H1 (cell line): Measurements from ENCODE around the gene ARV1. TPM values are rescaled to one million over a fixed set of nuclear protein-coding genes. Genes with fewer than 3 reads are reported as not detected.

ENCODE experiments used
- CTCF ChIA-PET: fragments of 300-600 bp; sonication (Branson Sonifier 250); formaldehyde crosslinking; loops from one replicate; lab custom pipeline; 2021; ENCODE audit not compliant: partially characterized antibody; lab: Charles Lee
- POLR2A ChIA-PET: fragments of 300-600 bp; sonication (Branson Sonifier 250); formaldehyde crosslinking; loops from one replicate; lab custom pipeline; 2021; ENCODE audit warnings: inconsistent platforms; ENCODE audit not compliant: partially characterized antibody; lab: Charles Lee
- DNase-seq, 2 experiments: peaks; one replicate each; pipeline versions ENCODE4 v3.0.0 to v3.0.0-alpha.2; 2010 to 2022; ENCODE audit warnings: low spot score in 2 of 2, low read depth in 1 of 2, mixed read lengths in 1 of 2
- FAIRE-seq: peaks from 2 replicates; lab custom pipeline; 2011; peaks lifted over from hg19 to GRCh38; lab: Jason Lieb, UNC
- H2AFZ ChIP-seq: 2 replicates; pipeline ENCODE4 v1.8.1; 2012; ENCODE audit warnings: low read length, inconsistent platforms
- H2AK5ac ChIP-seq: 2 replicates; pipeline ENCODE4 v1.6.1; 2013; ENCODE audit warnings: low read depth, low read length
- H2BK120ac ChIP-seq: replicated peaks from 2 replicates; pipeline ENCODE3; 2013; ENCODE audit warnings: low read depth, low read length, inconsistent platforms
- H2BK12ac ChIP-seq: 2 replicates; pipeline ENCODE4 v1.6.1; 2013; ENCODE audit warnings: low read depth, low read length
- H2BK15ac ChIP-seq: 2 replicates; pipeline ENCODE4 v1.6.1; 2013; ENCODE audit warnings: low read length
- H2BK20ac ChIP-seq: 2 replicates; pipeline ENCODE4 v1.6.1; 2013; ENCODE audit warnings: low read length
- H2BK5ac ChIP-seq: 2 replicates; pipeline ENCODE4 v1.6.1; 2013; ENCODE audit warnings: low read depth, low read length
- H3K14ac ChIP-seq: 2 replicates; pipeline ENCODE4 v1.6.1; 2013; ENCODE audit warnings: inconsistent platforms; ENCODE audit not compliant: insufficient read length
- H3K18ac ChIP-seq: 2 replicates; pipeline ENCODE4 v1.6.1; 2013; ENCODE audit warnings: low read length; ENCODE audit errors: extremely low read depth
- H3K23ac ChIP-seq: 2 replicates; pipeline ENCODE4 v1.6.1; 2013; ENCODE audit warnings: inconsistent platforms; ENCODE audit not compliant: insufficient read length
- H3K23me2 ChIP-seq: 2 replicates; pipeline ENCODE4 v1.6.1; 2013; ENCODE audit warnings: low read depth, low read length
- H3K27ac ChIP-seq: 2 replicates; pipeline ENCODE4 v1.6.1; 2011; ENCODE audit warnings: low read depth, low read length, inconsistent platforms
- H3K27me3 ChIP-seq, 4 experiments: replicated peaks in 1 of 4; 1 replicate in 1 of 4; 2 replicates in 3 of 4; pipeline versions ENCODE4 v1.6.1 to v1.8.1; 2011 to 2013; ENCODE audit warnings: low read length in 3 of 4, mild to moderate bottlenecking in 3 of 4, inconsistent platforms in 2 of 4, mixed read lengths in 2 of 4, moderate library complexity in 1 of 4; ENCODE audit not compliant: control insufficient read depth in 3 of 4, insufficient read depth in 3 of 4; ENCODE audit errors: extremely low read depth in 1 of 4
- H3K36me3 ChIP-seq, 4 experiments: 2 replicates each; pipeline versions ENCODE4 v1.6.1 to v1.8.1; 2011 to 2013; ENCODE audit warnings: mild to moderate bottlenecking in 4 of 4, low read length in 3 of 4, moderate library complexity in 2 of 4, control low read depth in 1 of 4, inconsistent platforms in 1 of 4; ENCODE audit not compliant: insufficient read depth in 4 of 4, control insufficient read depth in 2 of 4
- H3K4ac ChIP-seq: replicated peaks from 2 replicates; pipeline ENCODE3; 2013; ENCODE audit warnings: low read length, low read depth, mixed read lengths, inconsistent platforms; ENCODE audit not compliant: insufficient read length
- H3K4me1 ChIP-seq, 4 experiments: replicated peaks in 1 of 4; 1 replicate in 1 of 4; 2 replicates in 3 of 4; pipeline versions ENCODE4 v1.6.1 to v1.8.1; 2011 to 2013; ENCODE audit warnings: low read length in 3 of 4, inconsistent platforms in 2 of 4, mixed read lengths in 1 of 4; ENCODE audit not compliant: insufficient read depth in 4 of 4, control insufficient read depth in 3 of 4
- H3K4me2 ChIP-seq, 2 experiments: 2 replicates each; pipeline versions ENCODE4 v1.6.1 to v1.8.1; 2011 to 2013; ENCODE audit warnings: low read depth in 2 of 2, low read length in 2 of 2, control low read depth in 1 of 2, inconsistent platforms in 1 of 2, mild to moderate bottlenecking in 1 of 2; ENCODE audit not compliant: insufficient read depth in 1 of 2
- H3K4me3 ChIP-seq, 4 experiments: fragments of 200-600, 300-600 bp in 1 of 4; sonication (generic), shearing (Covaris generic), sonication (Bioruptor Twin) in 1 of 4; 2 replicates each; pipeline versions ENCODE4 v1.5.1 to v1.8.1; 2011 to 2016; ENCODE audit warnings: low read length in 4 of 4, low read depth in 3 of 4, control low read depth in 2 of 4, inconsistent platforms in 2 of 4, mild to moderate bottlenecking in 2 of 4, mixed read lengths in 1 of 4, moderate library complexity in 1 of 4; ENCODE audit not compliant: insufficient read depth in 2 of 4; ENCODE audit errors: extremely low read depth in 1 of 4
- H3K56ac ChIP-seq: replicated peaks from 2 replicates; pipeline ENCODE3; 2013; ENCODE audit warnings: low read depth, mild to moderate bottlenecking, mixed read lengths, low read length, inconsistent platforms; ENCODE audit not compliant: insufficient read length
- H3K79me1 ChIP-seq: 2 replicates; pipeline ENCODE4 v1.6.1; 2013; ENCODE audit warnings: low read depth, low read length, control low read depth
- H3K79me2 ChIP-seq, 2 experiments: 2 replicates each; pipeline versions ENCODE4 v1.6.1 to v1.8.1; 2012 to 2013; ENCODE audit warnings: low read length in 2 of 2, mild to moderate bottlenecking in 2 of 2, inconsistent platforms in 1 of 2; ENCODE audit not compliant: insufficient read depth in 2 of 2, control insufficient read depth in 1 of 2
- H3K9ac ChIP-seq, 4 experiments: replicated peaks in 1 of 4; 1 replicate in 1 of 4; 2 replicates in 3 of 4; pipeline versions ENCODE4 v1.6.1 to v1.8.1; 2011 to 2013; ENCODE audit warnings: low read depth in 3 of 4, low read length in 3 of 4, control low read depth in 2 of 4, mild to moderate bottlenecking in 2 of 4, moderate library complexity in 2 of 4, inconsistent platforms in 1 of 4; ENCODE audit errors: extremely low read depth in 1 of 4
- H3K9me3 ChIP-seq, 2 experiments: 2 replicates each; pipeline versions ENCODE4 v1.6.1 to v1.8.1; 2012 to 2013; ENCODE audit warnings: mild to moderate bottlenecking in 2 of 2, moderate library complexity in 2 of 2, control low read depth in 1 of 2, inconsistent platforms in 1 of 2, low read depth in 1 of 2, low read length in 1 of 2, mixed read lengths in 1 of 2; ENCODE audit not compliant: insufficient read depth in 2 of 2
- H4K20me1 ChIP-seq, 2 experiments: replicated peaks in 1 of 2; 2 replicates each; pipeline versions ENCODE3 to v1.8.1; 2011 to 2013; ENCODE audit warnings: inconsistent platforms in 2 of 2, low read length in 2 of 2, mild to moderate bottlenecking in 1 of 2; ENCODE audit not compliant: insufficient read depth in 2 of 2, control insufficient read depth in 1 of 2
- H4K5ac ChIP-seq: 2 replicates; pipeline ENCODE4 v1.6.1; 2013; ENCODE audit warnings: low read length, low read depth, mixed read lengths, inconsistent platforms; ENCODE audit not compliant: insufficient read length
- H4K8ac ChIP-seq: 2 replicates; pipeline ENCODE4 v1.8.0; 2013; ENCODE audit warnings: mild to moderate bottlenecking, moderate library complexity, low read length, inconsistent platforms; ENCODE audit not compliant: insufficient read depth; ENCODE audit errors: extremely low read depth
- H4K91ac ChIP-seq: replicated peaks from 2 replicates; pipeline ENCODE3; 2013; ENCODE audit warnings: low read length, mixed read lengths, inconsistent platforms; ENCODE audit not compliant: insufficient read length
- CHD1 ChIP-seq: IDR thresholded peaks from 2 replicates; pipeline ENCODE4 v1.6.1; 2012; ENCODE audit warnings: low read depth, low read length, improper control_type of control experiment
- CREB1 ChIP-seq: IDR thresholded peaks from 2 replicates; pipeline ENCODE4 v1.6.1; 2012; ENCODE audit warnings: inconsistent platforms
- YY1 ChIP-seq: IDR thresholded peaks from 2 replicates; pipeline ENCODE4 v1.6.1; 2011; ENCODE audit warnings: low read depth, mild to moderate bottlenecking, low read length
- polyA plus RNA-seq, 7 experiments: library from polyadenylated mRNA; depleted of rRNA in 3 of 7; stranded (reverse) in 5 of 7; unstranded in 2 of 7; fragments of >200 nt in 5 of 7; fragments of 200-250 nt in 2 of 7; gene quantifications; 1 replicate in 5 of 7; 2 replicates in 1 of 7; 4 replicates in 1 of 7; pipeline versions ENCODE4 v1.2.1 to v1.2.3, GENCODE V29; 2011 to 2013; ENCODE audit warnings: missing spikeins in 2 of 7, mixed read lengths in 2 of 7
- total RNA-seq: library from RNA; stranded (reverse); fragmentation: NEBNext Ultra II Directional; extraction: Animal tissue kit (Norgen Biotek cat#: 25700); gene quantifications from 2 replicates; pipeline ENCODE4 v1.2.1, GENCODE V29; 2021

The ARV1 gene
- total and polyA plus RNA-seq, 2 of the 8 experiments (the other 6 are each of a cell fraction or from before 2014, with no cell fraction given): 13.1 to 13.4 TPM

DNA sequence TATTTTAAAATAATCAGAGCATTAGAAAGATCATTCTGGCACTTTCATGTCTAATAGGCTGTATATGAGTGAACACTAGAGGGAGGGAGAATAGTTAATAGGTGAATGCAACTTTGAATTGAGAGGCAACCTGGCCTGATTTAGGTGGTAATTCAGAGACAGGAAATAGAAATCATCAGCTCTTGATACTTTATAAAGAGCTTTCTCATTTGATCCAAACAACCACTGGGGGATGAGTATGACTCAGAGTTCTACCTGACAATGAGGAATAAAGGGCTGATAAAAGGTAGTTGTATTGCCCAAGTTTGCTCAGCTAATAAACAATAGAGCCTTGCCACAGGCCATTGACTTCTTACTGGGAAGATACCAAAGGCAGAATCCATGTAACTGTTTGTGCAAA is 66.4 kb downstream of the ARV1 start:
- H3K23ac ChIP-seq: no peak overlapping the region
- H2BK20ac ChIP-seq: no peak overlapping the region
- no peak overlapping the region for H2AFZ ChIP-seq
- H3K4me2 ChIP-seq: no peak overlapping the region
- peaks cover 0 to 2% (median 0%) of the 10 kb centered on the region in 4 experiments; a peak in 3 of 7 replicates for H3K4me1 ChIP-seq
- H3K18ac ChIP-seq: no peak overlapping the region
- no peaks in the 10 kb centered on the region for H3K36me3 ChIP-seq
- no peak overlapping the region for H3K14ac ChIP-seq
- FAIRE-seq: no peak
- peaks cover 0 to 1% of the 10 kb centered on the region in 2 experiments for H4K20me1 ChIP-seq
- DNase-seq: no peak
- no peak overlapping the region for H3K56ac ChIP-seq
- no peak overlapping the region for H2BK12ac ChIP-seq
- no peak overlapping the region for H3K4me3 ChIP-seq
- H3K4ac ChIP-seq: no peak overlapping the region
- CTCF ChIA-PET: interaction anchor here (0.6 to 1.7 kb wide), 4 partner anchors 23 to 201 kb away, joined by 3 to 6 read pairs (median 3); no protein-coding TSS in a partner anchor
- H2AK5ac ChIP-seq: no peak overlapping the region
- peaks cover 9% of the 10 kb centered on the region; the same call in 1 of the 2 replicates for H3K23me2 ChIP-seq
- no peak overlapping the region for H4K8ac ChIP-seq
- H4K5ac ChIP-seq: no peak overlapping the region
- no peak overlapping the region for H3K9ac ChIP-seq
- H4K91ac ChIP-seq: no peak overlapping the region
- H2BK120ac ChIP-seq: no peak overlapping the region
- no peak overlapping the region for H2BK15ac ChIP-seq
- POLR2A ChIA-PET: no interaction called here
- H3K27ac ChIP-seq: no peak overlapping the region
- TF ChIP-seq YY1: no peak
- TF ChIP-seq CHD1: no peak
- TF ChIP-seq CREB1: no peak
- TF ChIP-seq, all 59 proteins: peak for 0
- Histone ChIP-seq H3K79me2 (no peaks in the 10 kb centered on the region), H3K79me1 (no peaks in the 10 kb centered on the region), H3K9me3 (0 out of 4 replicates have a peak, but pooled peaks cover 0 to 5% of the 10 kb centered on the region in 2 experiments), H3K27me3 (peaks cover 22 to 47% (median 33%) of the 10 kb centered on the region in 4 experiments), H2BK5ac (no peak overlapping the region)
